ENCODE data around the gene NATD1.

- TF ChIP-seq POLR2AphosphoS5 (IDR thresholded peaks at IDR 0.05; ENCODE audit: low read depth, low read length) (no peak), GATA2 (CRISPR knock-in tag; IDR thresholded peaks at IDR 0.05) (no peak), CTCF (IDR thresholded peaks at IDR 0.05) (no peak), EP300 (IDR thresholded peaks at IDR 0.05; ENCODE audit: borderline replicate concordance in 1 of 2, low read depth in 1 of 2, low read length in 1 of 2) (no peak), JUND (IDR thresholded peaks at IDR 0.05) (no peak), USF2 (IDR thresholded peaks at IDR 0.05; ENCODE audit: borderline replicate concordance, low read depth, low read length) (no peak), PBX3 (IDR thresholded peaks at IDR 0.05) (no peak), SIN3A (IDR thresholded peaks at IDR 0.05; ENCODE audit: borderline replicate concordance, low read depth, low read length) (no peak), MXI1 (IDR thresholded peaks at IDR 0.05; ENCODE audit: low read depth, low read length) (no peak)
Observed at GRCh38 chr17:21246698-21247097, 6.5 kb downstream of the NATD1 start.

Measured in SK-N-SH (cell line).